HepG2 (cell line): ENCODE results near the gene KCTD13. TPM values are rescaled to one million over a fixed set of nuclear protein-coding genes. Genes with fewer than 3 reads are reported as not detected.

Source experiments
- CHCHD3 ChIP-seq: sonication (generic); formaldehyde crosslinking; IDR thresholded peaks from 2 replicates; pipeline ENCODE4 v1.8.0; 2022; ENCODE audit warnings: mild to moderate bottlenecking, missing genetic modification reagents, moderate library complexity
- FOXC1 ChIP-seq: sonication (generic); formaldehyde crosslinking; IDR thresholded peaks from 2 replicates; pipeline ENCODE4 v1.8.0; 2022; ENCODE audit warnings: mild to moderate bottlenecking, missing genetic modification reagents, borderline replicate concordance
- KIAA2018 ChIP-seq: sonication (generic); formaldehyde crosslinking; IDR thresholded peaks from 2 replicates; pipeline ENCODE4 v1.5.0; 2020; ENCODE audit warnings: mild to moderate bottlenecking, missing genetic modification reagents, borderline replicate concordance
- MED8 ChIP-seq: sonication (generic); formaldehyde crosslinking; IDR thresholded peaks from 2 replicates; pipeline ENCODE4 v1.8.1; 2023; ENCODE audit warnings: mild to moderate bottlenecking, missing genetic modification reagents; ENCODE audit not compliant: insufficient replicate concordance
- MYC ChIP-seq: sonication (generic); formaldehyde crosslinking; IDR thresholded peaks from 2 replicates; pipeline ENCODE4 v1.9.0; 2021; ENCODE audit warnings: missing genetic modification reagents, borderline replicate concordance
- NONO ChIP-seq, 2 experiments: fragments of 450-650 bp in 1 of 2; sonication (generic) in 1 of 2; formaldehyde crosslinking in 1 of 2; IDR thresholded peaks in 1 of 2; conservative IDR thresholded peaks in 1 of 2; 2 replicates each; pipeline versions ENCODE4 v1.6.1 to v1.8.0; 2017 to 2022; ENCODE audit warnings: mild to moderate bottlenecking in 1 of 2, missing genetic modification reagents in 1 of 2, moderate library complexity in 1 of 2
- POGZ ChIP-seq: sonication (generic); formaldehyde crosslinking; IDR thresholded peaks from 2 replicates; pipeline ENCODE4 v1.4.0; 2020; ENCODE audit warnings: mild to moderate bottlenecking, missing genetic modification reagents
- ZBTB44 ChIP-seq: sonication (generic); formaldehyde crosslinking; IDR thresholded peaks from 2 replicates; pipeline ENCODE4 v1.4.0; 2020; ENCODE audit warnings: missing genetic modification reagents
- ZNF543 ChIP-seq: sonication (generic); formaldehyde crosslinking; IDR thresholded peaks from 2 replicates; pipeline ENCODE4 v1.4.0; 2020; ENCODE audit warnings: mild to moderate bottlenecking, missing genetic modification reagents
- ZNF724P ChIP-seq: sonication (generic); formaldehyde crosslinking; IDR thresholded peaks from 2 replicates; pipeline ENCODE4 v1.8.0; 2022; ENCODE audit warnings: missing genetic modification reagents, borderline replicate concordance
- polyA plus RNA-seq, 8 experiments: library from polyadenylated mRNA; depleted of rRNA in 3 of 8; stranded (reverse) in 7 of 8; unstranded in 1 of 8; fragments of >200 nt; fragmentation: Illumina TruSeq in 4 of 8; extraction: Trizol in 4 of 8; gene quantifications; 2 replicates each; pipeline versions ENCODE4 v1.2.1 to v1.2.3, GENCODE V29; 2011 to 2016; ENCODE audit warnings: low read depth in 4 of 8, missing spikeins in 1 of 8, mixed read lengths in 1 of 8; ENCODE audit not compliant: insufficient read depth in 1 of 8
- total RNA-seq, 5 experiments: library from RNA; depleted of rRNA; stranded (reverse); fragments of >200 nt; fragmentation: Illumina TruSeq; extraction: Trizol; gene quantifications; 2 replicates each; pipeline ENCODE4 v1.2.3, GENCODE V29; 2016; ENCODE audit warnings: low read depth in 1 of 5
- TF ChIP-seq, protein P1 (sequence below): sonication (generic); formaldehyde crosslinking; IDR thresholded peaks from 2 replicates; pipeline ENCODE4 v1.8.0; 2022; ENCODE audit warnings: missing genetic modification reagents, mild to moderate bottlenecking, moderate library complexity, borderline replicate concordance

The KCTD13 gene
- total and polyA plus RNA-seq, 2 of the 13 experiments (the other 11 are each of a cell fraction or from before 2014, with no cell fraction given): 6.3 to 14.7 TPM

- 0 out of 2 replicates have a peak, but pooled peaks have one; percentile 16 for TF ChIP-seq KIAA2018
- TF ChIP-seq MED8 (CRISPR knock-in tag): peak; percentile 60
- TF ChIP-seq ZNF543 (CRISPR knock-in tag): no peak
- peak; percentile 74; the same call in 1 of the 2 replicates for TF ChIP-seq FOXC1 (CRISPR knock-in tag)
- 0 out of 2 replicates have a peak, but pooled peaks have one; percentile 10 for TF ChIP-seq POGZ
- TF ChIP-seq ZNF724P (CRISPR knock-in tag): no peak
- 0 out of 2 replicates have a peak, but pooled peaks have one; percentile 57 for TF ChIP-seq ZBTB44
- TF ChIP-seq MYC: peak; percentile 61; the same call in 1 of the 2 replicates
- TF ChIP-seq NONO (IDR thresholded peaks at IDR 0.05): no peak
- no peak for TF ChIP-seq NONO (CRISPR knock-in tag; conservative IDR thresholded peaks at IDR 0.05)
- TF ChIP-seq, protein P1, sequence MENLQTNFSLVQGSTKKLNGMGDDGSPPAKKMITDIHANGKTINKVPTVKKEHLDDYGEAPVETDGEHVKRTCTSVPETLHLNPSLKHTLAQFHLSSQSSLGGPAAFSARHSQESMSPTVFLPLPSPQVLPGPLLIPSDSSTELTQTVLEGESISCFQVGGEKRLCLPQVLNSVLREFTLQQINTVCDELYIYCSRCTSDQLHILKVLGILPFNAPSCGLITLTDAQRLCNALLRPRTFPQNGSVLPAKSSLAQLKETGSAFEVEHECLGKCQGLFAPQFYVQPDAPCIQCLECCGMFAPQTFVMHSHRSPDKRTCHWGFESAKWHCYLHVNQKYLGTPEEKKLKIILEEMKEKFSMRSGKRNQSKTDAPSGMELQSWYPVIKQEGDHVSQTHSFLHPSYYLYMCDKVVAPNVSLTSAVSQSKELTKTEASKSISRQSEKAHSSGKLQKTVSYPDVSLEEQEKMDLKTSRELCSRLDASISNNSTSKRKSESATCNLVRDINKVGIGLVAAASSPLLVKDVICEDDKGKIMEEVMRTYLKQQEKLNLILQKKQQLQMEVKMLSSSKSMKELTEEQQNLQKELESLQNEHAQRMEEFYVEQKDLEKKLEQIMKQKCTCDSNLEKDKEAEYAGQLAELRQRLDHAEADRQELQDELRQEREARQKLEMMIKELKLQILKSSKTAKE (CRISPR knock-in tag): no peak
- no peak for TF ChIP-seq CHCHD3 (CRISPR knock-in tag)
Measured at GRCh38 chr16:29961479-29962343, 35.7 kb upstream of the KCTD13 start, which contains the start of gene TMEM219 (continued).
